ENCODE measurements around the gene LLGL2. TPM values are rescaled to one million over a fixed set of nuclear protein-coding genes. Genes with fewer than 3 reads are reported as not detected.
A peak's percentile ranks its signal among the peaks of the same experiment; 100 is the strongest.

The LLGL2 gene
- total RNA-seq, 1 experiment from 2014 or later: 156 TPM

GRCh38 chr17:75516255-75516618 is 9.3 kb upstream of the LLGL2 start, which contains the start of gene TSEN54:
TSEN54 (plus strand) TSS chr17:75516528; CDS start chr17:75516561, 33 bp downstream.
- H3K4me2 ChIP-seq: peak within 1 kb of the TSS; percentile 98
- peak within 1 kb of the TSS; percentile 89 for H3K4me3 ChIP-seq
- no peaks in the 10 kb centered on the region for H3K9me3 ChIP-seq (ENCODE audit: insufficient read depth, low read depth)
- intact Hi-C loops (cut with micrococcal nuclease; ENCODE audit: unreplicated experiment): loop anchor here (1.0 to 10.0 kb wide), 4 partner anchors 73 to 251 kb away; partner anchors contain the start of genes GGA3 and MRPS7
- H3K79me2 ChIP-seq (ENCODE audit: low read depth): peaks cover 32% of the 10 kb centered on the region
- TF ChIP-seq CTCF (conservative IDR thresholded peaks at IDR 0.05): no peak
- TF ChIP-seq EZH2 (IDR thresholded peaks at IDR 0.05; ENCODE audit: low read depth): no peak
- BruUV-seq (replicated peaks): no TSS peak
- H3K36me3 ChIP-seq (ENCODE audit: low read depth): 0 out of 2 replicates have a peak, but pooled peaks cover 9% of the 10 kb centered on the region
- H4K20me1 ChIP-seq (ENCODE audit: insufficient read depth): peaks cover 18% of the 10 kb centered on the region
- H3K27me3 ChIP-seq (ENCODE audit: insufficient read depth, low read depth): no peaks in the 10 kb centered on the region
- ChIA-PET CTCF (interaction anchor here (0.6 to 1.3 kb wide), 5 partner anchors 9 to 427 kb away, joined by 3 to 5 read pairs (median 4); partner anchors contain the start of gene LLGL2), POLR2A (ENCODE audit: unreplicated experiment) (interaction anchor here (0.6 to 0.8 kb wide), 2 partner anchors 9 to 129 kb away, joined by 5 to 6 read pairs; partner anchors contain the start of gene LLGL2)
- H3K27ac ChIP-seq: no peak within 1 kb of the TSS
- H3F3A ChIP-seq (ENCODE audit: insufficient read depth, low read depth): peaks cover 33% of the 10 kb centered on the region; the same call in 1 of the 2 replicates
- H3K9me2 ChIP-seq (ENCODE audit: insufficient read depth): no peaks in the 10 kb centered on the region
- H3K4me1 ChIP-seq (replicated peaks; ENCODE audit: insufficient read depth): peaks cover 45% of the 10 kb centered on the region
- peak; percentile 67 to 93 for DNase-seq
- peak within 1 kb of the TSS; percentile 96 for H2AFZ ChIP-seq

DNA sequence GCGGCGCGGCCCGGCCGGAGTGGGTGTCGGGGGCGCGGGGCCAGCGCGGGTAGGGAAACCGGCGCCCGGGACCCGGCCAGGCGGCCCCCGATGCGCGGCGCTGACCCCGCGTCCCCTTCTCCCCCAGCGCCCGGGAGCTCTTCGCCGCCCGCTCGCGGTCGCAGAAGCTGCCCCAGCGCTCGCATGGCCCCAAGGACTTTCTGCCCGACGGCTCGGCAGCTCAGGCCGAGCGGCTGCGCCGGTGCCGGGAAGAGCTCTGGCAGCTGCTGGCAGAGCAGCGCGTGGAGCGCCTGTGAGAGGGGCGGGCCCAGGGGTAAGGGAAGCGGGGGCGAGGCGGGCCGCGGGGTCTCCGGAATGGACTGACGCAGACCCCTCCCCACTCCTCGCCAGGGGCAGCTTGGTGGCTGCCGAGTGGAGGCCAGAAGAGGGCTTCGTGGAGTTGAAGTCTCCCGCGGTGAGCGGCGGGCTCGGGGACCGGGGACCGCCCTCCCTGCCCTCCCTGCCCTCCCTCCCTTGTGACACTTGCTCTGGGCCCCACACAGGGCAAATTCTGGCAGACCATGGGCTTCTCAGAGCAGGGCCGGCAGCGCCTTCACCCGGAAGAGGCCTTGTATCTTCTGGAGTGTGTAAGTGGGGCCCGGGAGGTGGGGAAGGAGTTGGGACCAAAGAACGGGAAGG is 8.7 kb upstream of the LLGL2 start:
- intact Hi-C loops (cut with micrococcal nuclease; ENCODE audit: unreplicated experiment): loop anchor here (1.0 to 10.0 kb wide), 4 partner anchors 73 to 252 kb away; partner anchors contain the start of genes GGA3 and MRPS7
- Histone ChIP-seq H4K20me1 (ENCODE audit: insufficient read depth) (peaks cover 15% of the 10 kb centered on the region; the same call in 1 of the 2 replicates), H3K4me2 (peak overlapping the region; percentile 98), H2AFZ (peak overlapping the region; percentile 85), H3K9me2 (ENCODE audit: insufficient read depth) (no peaks in the 10 kb centered on the region), H3K9me3 (ENCODE audit: insufficient read depth, low read depth) (no peaks in the 10 kb centered on the region), H3K36me3 (ENCODE audit: low read depth) (0 out of 2 replicates have a peak, but pooled peaks cover 9% of the 10 kb centered on the region), H3K27ac (no peak overlapping the region), H3F3A (ENCODE audit: insufficient read depth, low read depth) (peaks cover 33% of the 10 kb centered on the region; the same call in 1 of the 2 replicates), H3K4me3 (peak overlapping the region; percentile 89), H3K4me1 (replicated peaks; ENCODE audit: insufficient read depth) (peaks cover 40% of the 10 kb centered on the region), H3K79me2 (ENCODE audit: low read depth) (peaks cover 32% of the 10 kb centered on the region), H3K27me3 (ENCODE audit: insufficient read depth, low read depth) (no peaks in the 10 kb centered on the region)
- TF ChIP-seq CTCF (conservative IDR thresholded peaks at IDR 0.05) (no peak), EZH2 (IDR thresholded peaks at IDR 0.05; ENCODE audit: low read depth) (no peak)
- BruUV-seq (replicated peaks): no TSS peak
- POLR2A ChIA-PET (ENCODE audit: unreplicated experiment): interaction anchor here (0.8 kb wide), 1 partner anchor 9 kb away, joined by 5 read pairs; the partner anchor contains the start of gene LLGL2
- CTCF ChIA-PET: interaction anchor here (0.6 to 1.3 kb wide), 6 partner anchors 8 to 427 kb away, joined by 3 to 5 read pairs (median 4); partner anchors contain the start of genes LLGL2 and SMIM5
- no peak for DNase-seq

- peak; percentile 28 to 53 for DNase-seq
- BruUV-seq (replicated peaks): TSS peak; percentile 33
- Histone ChIP-seq H3K4me3 (peak overlapping the region; percentile 89), H3K9me2 (ENCODE audit: insufficient read depth) (no peaks in the 10 kb centered on the region), H3F3A (ENCODE audit: insufficient read depth, low read depth) (peaks cover 30% of the 10 kb centered on the region; the same call in 1 of the 2 replicates), H4K20me1 (ENCODE audit: insufficient read depth) (0 out of 2 replicates have a peak, but pooled peaks cover 12% of the 10 kb centered on the region), H3K27ac (no peak overlapping the region), H3K79me2 (ENCODE audit: low read depth) (peaks cover 32% of the 10 kb centered on the region), H2AFZ (peak overlapping the region; percentile 85), H3K4me2 (peak overlapping the region; percentile 98), H3K27me3 (ENCODE audit: insufficient read depth, low read depth) (no peaks in the 10 kb centered on the region), H3K9me3 (ENCODE audit: insufficient read depth, low read depth) (no peaks in the 10 kb centered on the region), H3K36me3 (ENCODE audit: low read depth) (0 out of 2 replicates have a peak, but pooled peaks cover 9% of the 10 kb centered on the region), H3K4me1 (replicated peaks; ENCODE audit: insufficient read depth) (peaks cover 34% of the 10 kb centered on the region)
- POLR2A ChIA-PET (ENCODE audit: unreplicated experiment): no interaction called here
- CTCF ChIA-PET: interaction anchor here (1.1 to 1.3 kb wide), 2 partner anchors 9 to 90 kb away, joined by 4 read pairs; no protein-coding TSS in a partner anchor
- intact Hi-C loops (cut with micrococcal nuclease; ENCODE audit: unreplicated experiment): loop anchor here (5.0 to 10.0 kb wide), 3 partner anchors 85 to 253 kb away; partner anchors contain the start of genes GGA3 and MRPS7
- TF ChIP-seq CTCF (conservative IDR thresholded peaks at IDR 0.05) (no peak), EZH2 (IDR thresholded peaks at IDR 0.05; ENCODE audit: low read depth) (no peak)
Measured at GRCh38 chr17:75517297-75517865, 8.1 kb upstream of the LLGL2 start.

Data from PC-9 (cell line).